ENCODE data around the gene NDOR1. TPM values are rescaled to one million over a fixed set of nuclear protein-coding genes. Genes with fewer than 3 reads are reported as not detected.

The NDOR1 gene
- total RNA-seq, 4 donors from 2014 or later: 9.0 to 16.6 (median 15.4) TPM

DNA sequence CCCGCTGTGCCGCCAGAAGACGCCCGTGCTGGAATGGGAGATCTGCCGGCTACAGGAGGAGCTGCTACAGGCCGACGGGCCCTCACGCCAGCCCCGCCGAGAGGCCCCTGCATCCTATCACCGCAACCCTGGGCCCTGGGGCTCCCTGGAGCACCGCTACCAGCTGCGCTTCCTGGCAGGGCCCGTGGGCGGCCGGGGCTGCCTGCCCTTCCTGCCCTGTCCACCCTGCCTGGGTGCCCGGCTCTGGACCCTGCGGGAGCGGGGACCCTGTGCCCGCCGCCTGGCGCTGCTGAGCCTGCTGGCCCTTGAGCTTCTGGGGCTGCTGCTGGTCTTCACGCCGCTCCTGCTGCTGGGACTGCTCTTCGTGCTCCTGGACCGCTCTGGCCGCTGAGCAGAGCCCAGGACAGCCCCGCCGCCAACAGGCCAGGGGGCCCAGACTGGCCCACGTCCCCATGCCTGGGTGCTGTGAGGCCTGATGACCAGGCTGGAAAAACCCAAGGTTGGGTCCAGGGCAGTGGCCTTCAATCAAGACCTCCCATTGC lies 12.8 kb downstream of the NDOR1 start:
- no peak for TF ChIP-seq POLR2A (IDR thresholded peaks at IDR 0.05)
- TF ChIP-seq, protein P1, sequence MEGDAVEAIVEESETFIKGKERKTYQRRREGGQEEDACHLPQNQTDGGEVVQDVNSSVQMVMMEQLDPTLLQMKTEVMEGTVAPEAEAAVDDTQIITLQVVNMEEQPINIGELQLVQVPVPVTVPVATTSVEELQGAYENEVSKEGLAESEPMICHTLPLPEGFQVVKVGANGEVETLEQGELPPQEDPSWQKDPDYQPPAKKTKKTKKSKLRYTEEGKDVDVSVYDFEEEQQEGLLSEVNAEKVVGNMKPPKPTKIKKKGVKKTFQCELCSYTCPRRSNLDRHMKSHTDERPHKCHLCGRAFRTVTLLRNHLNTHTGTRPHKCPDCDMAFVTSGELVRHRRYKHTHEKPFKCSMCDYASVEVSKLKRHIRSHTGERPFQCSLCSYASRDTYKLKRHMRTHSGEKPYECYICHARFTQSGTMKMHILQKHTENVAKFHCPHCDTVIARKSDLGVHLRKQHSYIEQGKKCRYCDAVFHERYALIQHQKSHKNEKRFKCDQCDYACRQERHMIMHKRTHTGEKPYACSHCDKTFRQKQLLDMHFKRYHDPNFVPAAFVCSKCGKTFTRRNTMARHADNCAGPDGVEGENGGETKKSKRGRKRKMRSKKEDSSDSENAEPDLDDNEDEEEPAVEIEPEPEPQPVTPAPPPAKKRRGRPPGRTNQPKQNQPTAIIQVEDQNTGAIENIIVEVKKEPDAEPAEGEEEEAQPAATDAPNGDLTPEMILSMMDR (IDR thresholded peaks at IDR 0.05): no peak
- H3K36me3 ChIP-seq: no peaks in the 10 kb centered on the region
- intact Hi-C loops (cut with DNase I): no loop called here
- peaks cover 8 to 16% of the 10 kb centered on the region in 2 donors for H3K4me1 ChIP-seq
- 90 to 92% methylated on average over 5 to 11 of the region's 30 CpGs for WGBS, 2 donors
- no peaks in the 10 kb centered on the region for H3K27me3 ChIP-seq
- no peak overlapping the region for H3K4me3 ChIP-seq (replicated peaks in 1 of 3)
- DNase-seq: no peak
- H3K9me3 ChIP-seq: no peaks in the 10 kb centered on the region
- no peak overlapping the region for H3K27ac ChIP-seq

DNA sequence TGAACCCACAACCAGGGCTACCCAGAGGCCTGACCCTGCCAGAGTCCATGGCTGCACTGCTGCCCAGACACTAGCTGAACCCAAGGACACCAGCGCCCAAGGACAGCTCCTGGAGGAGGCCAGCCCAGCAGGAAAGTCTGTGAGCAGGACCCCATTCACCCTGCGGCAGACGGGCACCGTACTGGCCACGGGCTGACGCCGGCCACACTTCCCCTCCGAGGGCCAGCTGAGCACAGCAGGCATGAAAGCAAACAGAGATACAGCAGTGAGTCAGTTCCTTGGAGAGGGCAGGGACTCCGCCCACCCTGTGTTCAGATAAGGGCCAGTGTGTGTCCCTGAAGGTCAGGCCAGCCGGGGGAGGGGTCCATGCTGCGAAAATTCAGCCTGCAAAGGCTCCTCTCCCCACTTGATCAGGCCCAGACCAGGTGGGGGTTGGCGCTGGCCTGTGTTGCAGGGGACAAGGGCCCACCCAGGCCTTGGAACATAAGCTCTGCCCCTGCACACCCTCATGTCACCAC lies 13.3 kb downstream of the NDOR1 start:
- Histone ChIP-seq H3K9me3 (no peaks in the 10 kb centered on the region), H3K4me3 (replicated peaks in 1 of 3) (no peak overlapping the region), H3K27me3 (no peaks in the 10 kb centered on the region), H3K36me3 (no peaks in the 10 kb centered on the region), H3K4me1 (peaks cover 10 to 16% of the 10 kb centered on the region in 2 donors), H3K27ac (no peak overlapping the region)
- DNase-seq: no peak
- intact Hi-C loops (cut with DNase I): no loop called here
- no peak for TF ChIP-seq POLR2A (IDR thresholded peaks at IDR 0.05)
- TF ChIP-seq, protein P1 (IDR thresholded peaks at IDR 0.05): no peak
- WGBS, 2 donors: 76 to 90% methylated on average over 9 to 10 of the region's 12 CpGs

DNA sequence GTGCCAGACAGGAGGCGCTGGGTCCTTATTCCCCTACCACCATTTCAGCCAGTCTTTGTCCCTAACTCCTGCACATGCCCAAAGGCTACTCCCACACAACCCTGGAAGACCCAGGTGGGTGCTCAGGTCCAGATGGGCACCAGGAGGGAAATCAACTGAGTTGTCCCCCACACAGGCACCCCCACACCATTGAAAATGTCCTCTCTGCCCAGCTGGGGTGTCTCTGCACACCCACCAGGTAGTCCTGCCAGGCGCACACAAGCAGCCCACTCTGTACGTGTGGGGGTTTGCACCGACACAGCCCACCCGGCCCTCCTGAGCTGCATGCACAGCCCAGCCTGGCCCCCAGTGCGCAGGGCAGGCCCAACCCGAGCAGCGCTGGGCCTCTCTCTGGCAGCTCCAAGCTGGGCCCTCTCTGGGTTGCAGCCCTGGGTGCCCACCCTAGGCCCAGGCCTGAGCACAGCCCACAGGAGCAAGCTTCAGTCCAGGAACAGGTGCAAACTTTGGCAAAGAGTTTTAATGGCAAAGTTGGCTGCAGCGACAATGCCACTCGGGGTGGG lies 14.3 kb downstream of the NDOR1 start:
- H3K36me3 ChIP-seq: no peaks in the 10 kb centered on the region
- H3K4me3 ChIP-seq (replicated peaks in 1 of 3): no peak overlapping the region
- intact Hi-C loops (cut with DNase I): no loop called here
- H3K27me3 ChIP-seq: no peaks in the 10 kb centered on the region
- H3K27ac ChIP-seq: no peak overlapping the region
- 93 to 98% methylated on average over 5 to 6 of the region's 10 CpGs for WGBS, 2 donors
- no peak for DNase-seq
- H3K4me1 ChIP-seq: peaks cover 13 to 22% of the 10 kb centered on the region in 2 donors
- H3K9me3 ChIP-seq: no peaks in the 10 kb centered on the region
- TF ChIP-seq, protein P1 (IDR thresholded peaks at IDR 0.05): no peak
- no peak for TF ChIP-seq POLR2A (IDR thresholded peaks at IDR 0.05)

DNA sequence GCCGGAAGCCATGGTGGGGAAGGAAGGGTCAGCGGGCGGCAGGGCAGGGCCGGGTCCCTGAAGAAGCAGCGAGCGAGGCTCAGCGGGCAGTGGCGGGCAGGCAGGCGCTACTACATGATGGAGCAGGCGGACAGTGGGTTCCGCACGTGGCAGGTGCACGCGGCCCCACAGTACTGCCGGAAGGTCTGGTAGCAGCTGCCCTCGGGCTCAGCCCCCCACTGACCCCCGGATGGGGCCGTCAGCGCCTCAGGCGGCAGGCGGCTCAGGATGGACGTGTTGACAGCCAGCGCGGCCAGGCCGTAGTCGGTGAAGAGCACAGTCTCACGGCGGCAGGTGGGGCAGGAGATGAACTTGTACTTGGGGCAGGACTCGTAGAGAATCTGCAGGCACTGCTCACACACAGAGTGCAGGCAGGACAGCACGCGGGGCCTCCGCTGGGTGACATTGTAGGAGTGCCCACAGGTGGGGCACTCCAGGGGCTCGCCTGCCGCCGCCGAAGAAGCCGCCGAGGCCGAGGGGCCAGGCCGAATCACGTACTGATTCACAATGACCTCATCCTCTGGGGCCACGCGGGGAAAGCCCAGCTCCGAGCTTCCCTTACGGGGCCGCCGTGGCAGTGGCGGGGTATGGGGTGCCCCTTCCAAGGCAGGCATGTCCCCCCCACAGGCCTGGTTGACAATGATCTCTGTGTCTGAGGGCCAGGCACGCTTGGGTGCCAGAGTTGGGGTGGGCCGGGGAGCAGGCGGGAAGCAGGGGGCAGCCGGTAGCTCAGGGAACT lies 15.0 kb downstream of the NDOR1 start:
- H3K4me3 ChIP-seq (replicated peaks in 1 of 3): no peak overlapping the region
- 87 to 95% methylated on average over 21 to 31 of the region's 52 CpGs for whole genome bisulfite sequencing, 2 donors
- intact Hi-C loops (cut with DNase I): no loop called here
- no peaks in the 10 kb centered on the region for H3K9me3 ChIP-seq
- H3K36me3 ChIP-seq: no peaks in the 10 kb centered on the region
- H3K27ac ChIP-seq: no peak overlapping the region
- no peaks in the 10 kb centered on the region for H3K27me3 ChIP-seq
- H3K4me1 ChIP-seq: peaks cover 13 to 25% of the 10 kb centered on the region in 2 donors
- TF ChIP-seq POLR2A (IDR thresholded peaks at IDR 0.05): no peak
- TF ChIP-seq, protein P1 (IDR thresholded peaks at IDR 0.05): no peak
- no peak for DNase-seq

DNA sequence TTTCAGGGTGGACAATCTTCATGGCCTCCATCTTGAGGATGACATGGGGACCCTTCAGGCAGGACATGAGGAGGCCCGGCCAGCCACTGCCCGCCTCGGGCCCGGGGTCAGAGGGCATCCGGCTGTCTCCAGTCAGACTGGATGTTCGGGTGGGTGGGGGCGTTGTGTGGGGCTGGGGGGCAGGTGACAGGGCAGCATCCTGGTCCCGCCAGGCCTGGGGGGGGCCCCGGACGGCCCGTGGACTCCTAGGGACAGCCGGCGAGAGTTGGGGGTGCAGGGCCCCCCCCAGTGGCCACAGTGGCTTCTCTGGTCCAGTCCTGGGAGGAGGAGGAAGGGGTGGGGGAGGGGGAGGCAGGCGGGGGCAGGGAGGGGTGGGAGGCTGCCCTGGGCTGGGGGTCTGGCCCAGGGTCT lies 15.6 kb downstream of the NDOR1 start:
- Histone ChIP-seq H3K27ac (no peak overlapping the region), H3K9me3 (no peaks in the 10 kb centered on the region), H3K27me3 (no peaks in the 10 kb centered on the region), H3K36me3 (no peaks in the 10 kb centered on the region), H3K4me1 (peaks cover 13 to 28% of the 10 kb centered on the region in 2 donors), H3K4me3 (replicated peaks in 1 of 3) (no peak overlapping the region)
- TF ChIP-seq, protein P1 (IDR thresholded peaks at IDR 0.05): no peak
- TF ChIP-seq POLR2A (IDR thresholded peaks at IDR 0.05): no peak
- intact Hi-C loops (cut with DNase I): no loop called here
- WGBS, 2 donors: 83% methylated on average over 1 of the region's 14 CpGs; no CpG with 5 or more reads in 1 of the 2 donors
- no peak for DNase-seq

Measured in thyroid gland (tissue), 4 donors.